Upper lobe of left lung (tissue), 6 donors: ENCODE data around the gene H2AZ1. TPM values are rescaled to one million over a fixed set of nuclear protein-coding genes. Genes with fewer than 3 reads are reported as not detected.

Experiments
- ATAC-seq, 2 donors: fragments of 200-7000 bp; cut with Tn5 transposase; one replicate each; pipeline ENCODE4 v1.9.1; 2022; ENCODE audit warnings: mild to moderate bottlenecking in 2 of 2, moderate library complexity in 2 of 2; ENCODE audit not compliant: low FRiP score in 2 of 2
- DNase-seq, 2 donors: peaks; one replicate each; pipeline ENCODE4 v3.0.0-alpha.2; 2019 to 2020
- H3K27ac ChIP-seq, 4 donors: fragments of 200-600 bp; sonication (generic); one replicate each; pipeline ENCODE4 v1.5.1; 2016 to 2019
- H3K27me3 ChIP-seq, 4 donors: fragments of 200-600 bp; sonication (generic); one replicate each; pipeline ENCODE4 v1.5.1; 2017 to 2019
- H3K36me3 ChIP-seq, 4 donors: fragments of 200-600 bp; sonication (generic); one replicate each; pipeline ENCODE4 v1.5.1; 2016 to 2019
- H3K4me1 ChIP-seq, 4 donors: fragments of 200-600 bp; sonication (generic); one replicate each; pipeline ENCODE4 v1.5.1; 2018 to 2019
- H3K4me3 ChIP-seq, 4 donors: fragments of 200-600 bp; sonication (generic); one replicate each; pipeline ENCODE4 v1.5.1; 2017 to 2019; ENCODE audit warnings: mild to moderate bottlenecking in 2 of 4, moderate library complexity in 1 of 4
- H3K9me3 ChIP-seq, 4 donors: fragments of 200-600 bp; sonication (generic); one replicate each; pipeline ENCODE4 v1.5.1; 2018 to 2019
- CTCF ChIP-seq, 6 experiments: fragments of 450-650 bp in 4 of 6; fragments of 200-600 bp in 2 of 6; sonication (generic) in 2 of 6; IDR thresholded peaks; one replicate each; pipeline ENCODE4 v1.5.1; 2016 to 2019; ENCODE audit warnings: antibody characterized with exemption in 6 of 6
- EP300 ChIP-seq, 4 donors: sonication (generic); formaldehyde crosslinking; IDR thresholded peaks; one replicate each; pipeline ENCODE4 v1.5.1; 2017; ENCODE audit warnings: antibody characterized with exemption in 4 of 4, control low read depth in 2 of 4
- POLR2A ChIP-seq, 4 donors: fragments of 450-650 bp; IDR thresholded peaks; one replicate each; pipeline ENCODE4 v1.5.1; 2016 to 2017; ENCODE audit warnings: antibody characterized with exemption in 4 of 4, mild to moderate bottlenecking in 2 of 4
- POLR2AphosphoS5 ChIP-seq, 2 donors: sonication (generic); formaldehyde crosslinking; IDR thresholded peaks; one replicate each; pipeline ENCODE4 v1.5.1; 2017; ENCODE audit warnings: antibody characterized with exemption in 2 of 2
- WGBS, 2 donors: methylation state at CpG; one replicate each; pipeline ENCODE4 v1.1.5; 2017 to 2018; 5-methylcytosine and 5-hydroxymethylcytosine counted together
- total RNA-seq, 6 donors: library from RNA; depleted of rRNA in 4 of 6; stranded (reverse); fragments of >200 nt in 4 of 6; gene quantifications; one replicate each; pipeline versions ENCODE4 v1.1.0 to v1.2.1, GENCODE V29; 2016 to 2021
- donor health status: DM: no; HTN: no; CAD: no; lungs with moderate emphysema.
- donor health status: DM: no; HTN: yes; CAD: no; lungs with severe emphysema.

The H2AZ1 gene
- total RNA-seq, 6 donors from 2014 or later: 21.0 to 144 (median 112) TPM

- 18 to 28% methylated on average over 8 of the region's 8 CpGs for WGBS, 2 donors
- Histone ChIP-seq H3K4me3 (peak overlapping the region in 3 of 4 donors; percentile 94 to 96 (median 95)), H3K4me1 (peaks cover 42 to 59% (median 49%) of the 10 kb centered on the region in 4 donors), H3K27ac (peak overlapping the region; percentile 91 to 99 (median 96)), H3K27me3 (no peaks in the 10 kb centered on the region), H3K36me3 (peaks cover 0 to 12% (median 4%) of the 10 kb centered on the region in 4 donors), H3K9me3 (no peaks in the 10 kb centered on the region)
- no peak for TF ChIP-seq POLR2A (IDR thresholded peaks at IDR 0.05)
- no peak for TF ChIP-seq POLR2AphosphoS5 (IDR thresholded peaks at IDR 0.05)
- TF ChIP-seq CTCF (IDR thresholded peaks at IDR 0.05): no peak
- no peak for TF ChIP-seq EP300 (IDR thresholded peaks at IDR 0.05)
- DNase-seq (no peak), ATAC-seq (no peak)
These were observed 2.9 kb downstream of the H2AZ1 start for GRCh38 chr4:99947190-99947578.

- TF ChIP-seq EP300 (IDR thresholded peaks at IDR 0.05) (no peak), POLR2AphosphoS5 (IDR thresholded peaks at IDR 0.05) (peak; percentile 51 to 85), CTCF (IDR thresholded peaks at IDR 0.05) (peak in 3 of 6 experiments; percentile 39 to 54 (median 50)), POLR2A (IDR thresholded peaks at IDR 0.05) (peak in 2 of 4 donors; percentile 40 to 71)
- peak; percentile 84 to 96 for DNase-seq
- H3K36me3 ChIP-seq: peaks cover 0 to 12% (median 4%) of the 10 kb centered on the region in 4 donors
- no peaks in the 10 kb centered on the region for H3K9me3 ChIP-seq
- H3K27ac ChIP-seq: peak within 1 kb of the TSS; percentile 91 to 99 (median 96)
- 0 to 2% methylated on average over 2 to 33 of the region's 87 CpGs for WGBS, 2 donors
- H3K4me3 ChIP-seq: peak within 1 kb of the TSS; percentile 87 to 96 (median 94)
- peak; percentile 71 to 86 for ATAC-seq
- H3K4me1 ChIP-seq: peaks cover 41 to 58% (median 49%) of the 10 kb centered on the region in 4 donors
- H3K27me3 ChIP-seq: no peaks in the 10 kb centered on the region
These were observed 3.5 kb downstream of the H2AZ1 start, which contains the start of gene DNAJB14 for GRCh38 chr4:99946356-99947189. Gene DNAJB14 (minus strand): TSS chr4:99946618. CDS start chr4:99946571, 47 bp downstream.

GRCh38 chr4:99945718-99946355, 4.2 kb downstream of the H2AZ1 start:
- TF ChIP-seq EP300 (IDR thresholded peaks at IDR 0.05) (no peak), POLR2AphosphoS5 (IDR thresholded peaks at IDR 0.05) (no peak), CTCF (IDR thresholded peaks at IDR 0.05) (no peak), POLR2A (IDR thresholded peaks at IDR 0.05) (no peak)
- Histone ChIP-seq H3K36me3 (peaks cover 0 to 12% (median 4%) of the 10 kb centered on the region in 4 donors), H3K4me1 (peaks cover 35 to 51% (median 43%) of the 10 kb centered on the region in 4 donors), H3K4me3 (peak overlapping the region; percentile 87 to 96 (median 94)), H3K27ac (peak overlapping the region; percentile 91 to 99 (median 96)), H3K9me3 (no peaks in the 10 kb centered on the region), H3K27me3 (no peaks in the 10 kb centered on the region)
- 2 to 3% methylated on average over 11 to 21 of the region's 25 CpGs for WGBS, 2 donors
- DNase-seq (peak; percentile 30 to 90), ATAC-seq (peak in 1 of 2 donors; percentile 20)

- peaks cover 0 to 14% (median 4%) of the 10 kb centered on the region in 4 donors for H3K36me3 ChIP-seq
- H3K27ac ChIP-seq: no peak overlapping the region
- no peaks in the 10 kb centered on the region for H3K27me3 ChIP-seq
- H3K4me3 ChIP-seq: peak overlapping the region in 1 of 4 donors; percentile 96
- H3K9me3 ChIP-seq: no peaks in the 10 kb centered on the region
- ATAC-seq (no peak), DNase-seq (no peak)
- WGBS, 2 donors: 76 to 81% methylated on average over 2 of the region's 2 CpGs
- TF ChIP-seq POLR2AphosphoS5 (IDR thresholded peaks at IDR 0.05) (no peak), CTCF (IDR thresholded peaks at IDR 0.05) (no peak), POLR2A (IDR thresholded peaks at IDR 0.05) (no peak), EP300 (IDR thresholded peaks at IDR 0.05) (no peak)
- H3K4me1 ChIP-seq: peaks cover 35 to 50% (median 42%) of the 10 kb centered on the region in 4 donors
These were observed 6.1 kb downstream of the H2AZ1 start for GRCh38 chr4:99943904-99944437.
